ENCODE results near the gene FAM114A1. TPM values are rescaled to one million over a fixed set of nuclear protein-coding genes. Genes with fewer than 3 reads are reported as not detected.
"Not testable (repeated sequence)": the region's sequence is repeated elsewhere in the genome, so short reads cannot be mapped to it uniquely, and the experiment has no call there.

FAM114A1 gene
- total and polyA plus RNA-seq, 7 donors, result 5.6 to 20.0 (median 15.4) TPM

GRCh38 chr4:38914854-38915253 lies 47.2 kb downstream of the FAM114A1 start:
- no peaks in the 10 kb centered on the region for H3K9me3 ChIP-seq
- no peak for DNase-seq
- H3K27ac ChIP-seq, result no peak overlapping the region
- 84 to 86% (median 85%) methylated on average over 8 of the region's 8 CpGs for WGBS, 3 donors
- H3K4me1 ChIP-seq, result no peaks in the 10 kb centered on the region
- no peaks in the 10 kb centered on the region for H3K27me3 ChIP-seq (ENCODE audit: insufficient read depth in 3 of 3, low read length in 2 of 3)
- TF ChIP-seq CTCF (IDR thresholded peaks at IDR 0.05), result no peak
- ATAC-seq, result no peak
- intact Hi-C loops (cut with DNase I), result no loop called here
- no peak overlapping the region for H3K4me3 ChIP-seq
- peaks cover 10 to 98% of the 10 kb centered on the region in 2 donors for H3K36me3 ChIP-seq (ENCODE audit: insufficient read depth in 1 of 2, low read depth in 1 of 2)

GRCh38 chr4:38916267-38916666 lies 48.7 kb downstream of the FAM114A1 start:
- H3K27ac ChIP-seq; H3K4me3 ChIP-seq; ATAC-seq; H3K9me3 ChIP-seq; H3K4me1 ChIP-seq; DNase-seq; intact Hi-C loops (cut with DNase I); H3K27me3 ChIP-seq (ENCODE audit: insufficient read depth in 3 of 3, low read length in 2 of 3): not testable (repeated sequence)
- 98 to 99% (median 98%) methylated on average over 5 of the region's 5 CpGs for WGBS, 3 donors
- peaks cover 10 to 98% of the 10 kb centered on the region in 2 donors for H3K36me3 ChIP-seq (ENCODE audit: insufficient read depth in 1 of 2, low read depth in 1 of 2)

DNA sequence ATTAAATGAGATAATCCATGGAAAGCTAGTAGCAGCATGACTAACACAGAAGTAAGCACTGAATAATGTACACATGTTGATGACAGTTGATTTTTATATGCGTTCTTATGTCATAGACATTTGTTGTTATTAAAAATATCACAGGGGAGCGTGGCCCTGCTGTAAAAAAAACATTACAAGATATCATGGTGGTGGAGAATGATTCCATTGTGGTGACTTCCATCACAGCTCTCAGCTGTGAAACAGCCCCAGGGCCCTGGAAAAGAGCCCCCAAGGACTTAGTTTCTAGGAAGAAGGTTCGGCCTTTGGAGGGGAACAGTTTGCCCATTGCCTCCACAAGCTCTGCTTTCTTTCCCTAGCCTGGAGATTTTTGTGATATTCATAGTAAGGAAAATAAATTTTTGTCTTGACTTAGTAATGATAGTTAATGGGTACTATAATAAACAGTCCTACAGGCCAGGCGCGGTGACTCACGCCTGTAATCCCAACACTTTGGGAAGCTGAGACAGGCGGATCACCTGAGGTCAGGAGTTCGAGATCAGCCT lies 49.9 kb downstream of the FAM114A1 start:
- H3K4me1 ChIP-seq, result no peaks in the 10 kb centered on the region
- no peaks in the 10 kb centered on the region for H3K9me3 ChIP-seq
- TF ChIP-seq CTCF (IDR thresholded peaks at IDR 0.05), result no peak
- WGBS, 3 donors, result 85 to 96% (median 85%) methylated on average over 8 of the region's 8 CpGs
- ATAC-seq, result no peak
- intact Hi-C loops (cut with DNase I), result no loop called here
- H3K36me3 ChIP-seq (ENCODE audit: insufficient read depth in 1 of 2, low read depth in 1 of 2), result peaks cover 10 to 98% of the 10 kb centered on the region in 2 donors
- H3K4me3 ChIP-seq, result no peak overlapping the region
- no peaks in the 10 kb centered on the region for H3K27me3 ChIP-seq (ENCODE audit: insufficient read depth in 3 of 3, low read length in 2 of 3)
- no peak overlapping the region for H3K27ac ChIP-seq
- no peak for DNase-seq

GRCh38 chr4:38919494-38919893 lies 51.9 kb downstream of the FAM114A1 start:
- Histone ChIP-seq H3K9me3 (no peaks in the 10 kb centered on the region), H3K27ac (no peak overlapping the region), H3K4me3 (no peak overlapping the region), H3K36me3 (ENCODE audit: insufficient read depth in 1 of 2, low read depth in 1 of 2) (peaks cover 10 to 92% of the 10 kb centered on the region in 2 donors), H3K27me3 (ENCODE audit: insufficient read depth in 3 of 3, low read length in 2 of 3) (no peaks in the 10 kb centered on the region), H3K4me1 (no peaks in the 10 kb centered on the region)
- ATAC-seq (no peak), DNase-seq (no peak)
- intact Hi-C loops (cut with DNase I), result no loop called here
- no peak for TF ChIP-seq CTCF (IDR thresholded peaks at IDR 0.05)
- WGBS, 3 donors, result 94 to 97% (median 95%) methylated on average over 3 of the region's 3 CpGs

GRCh38 chr4:38920186-38920585 lies 52.6 kb downstream of the FAM114A1 start:
- no peaks in the 10 kb centered on the region for H3K9me3 ChIP-seq
- no peak overlapping the region for H3K27ac ChIP-seq
- 93 to 97% (median 95%) methylated on average over 2 of the region's 2 CpGs for WGBS, 3 donors
- no peak for DNase-seq
- no peak for ATAC-seq
- no peaks in the 10 kb centered on the region for H3K4me1 ChIP-seq
- H3K36me3 ChIP-seq (ENCODE audit: insufficient read depth in 1 of 2, low read depth in 1 of 2), result peaks cover 8 to 85% of the 10 kb centered on the region in 2 donors
- no peaks in the 10 kb centered on the region for H3K27me3 ChIP-seq (ENCODE audit: insufficient read depth in 3 of 3, low read length in 2 of 3)
- intact Hi-C loops (cut with DNase I), result no loop called here
- no peak overlapping the region for H3K4me3 ChIP-seq
- TF ChIP-seq CTCF (IDR thresholded peaks at IDR 0.05), result no peak
